K562 treated with DMSO at 1 percent for 24 hours (cell line): Measurements from ENCODE around the gene FLNC. TPM values are rescaled to one million over a fixed set of nuclear protein-coding genes. Genes with fewer than 3 reads are reported as not detected.

ENCODE experiments used
- total RNA-seq: library from RNA; unstranded; fragments of 300-600 nt; gene quantifications from 2 replicates; pipeline ENCODE4 v1.2.3, GENCODE V29; 2022; ENCODE audit warnings: low read depth; ENCODE audit not compliant: insufficient read depth

The FLNC gene, protein sequence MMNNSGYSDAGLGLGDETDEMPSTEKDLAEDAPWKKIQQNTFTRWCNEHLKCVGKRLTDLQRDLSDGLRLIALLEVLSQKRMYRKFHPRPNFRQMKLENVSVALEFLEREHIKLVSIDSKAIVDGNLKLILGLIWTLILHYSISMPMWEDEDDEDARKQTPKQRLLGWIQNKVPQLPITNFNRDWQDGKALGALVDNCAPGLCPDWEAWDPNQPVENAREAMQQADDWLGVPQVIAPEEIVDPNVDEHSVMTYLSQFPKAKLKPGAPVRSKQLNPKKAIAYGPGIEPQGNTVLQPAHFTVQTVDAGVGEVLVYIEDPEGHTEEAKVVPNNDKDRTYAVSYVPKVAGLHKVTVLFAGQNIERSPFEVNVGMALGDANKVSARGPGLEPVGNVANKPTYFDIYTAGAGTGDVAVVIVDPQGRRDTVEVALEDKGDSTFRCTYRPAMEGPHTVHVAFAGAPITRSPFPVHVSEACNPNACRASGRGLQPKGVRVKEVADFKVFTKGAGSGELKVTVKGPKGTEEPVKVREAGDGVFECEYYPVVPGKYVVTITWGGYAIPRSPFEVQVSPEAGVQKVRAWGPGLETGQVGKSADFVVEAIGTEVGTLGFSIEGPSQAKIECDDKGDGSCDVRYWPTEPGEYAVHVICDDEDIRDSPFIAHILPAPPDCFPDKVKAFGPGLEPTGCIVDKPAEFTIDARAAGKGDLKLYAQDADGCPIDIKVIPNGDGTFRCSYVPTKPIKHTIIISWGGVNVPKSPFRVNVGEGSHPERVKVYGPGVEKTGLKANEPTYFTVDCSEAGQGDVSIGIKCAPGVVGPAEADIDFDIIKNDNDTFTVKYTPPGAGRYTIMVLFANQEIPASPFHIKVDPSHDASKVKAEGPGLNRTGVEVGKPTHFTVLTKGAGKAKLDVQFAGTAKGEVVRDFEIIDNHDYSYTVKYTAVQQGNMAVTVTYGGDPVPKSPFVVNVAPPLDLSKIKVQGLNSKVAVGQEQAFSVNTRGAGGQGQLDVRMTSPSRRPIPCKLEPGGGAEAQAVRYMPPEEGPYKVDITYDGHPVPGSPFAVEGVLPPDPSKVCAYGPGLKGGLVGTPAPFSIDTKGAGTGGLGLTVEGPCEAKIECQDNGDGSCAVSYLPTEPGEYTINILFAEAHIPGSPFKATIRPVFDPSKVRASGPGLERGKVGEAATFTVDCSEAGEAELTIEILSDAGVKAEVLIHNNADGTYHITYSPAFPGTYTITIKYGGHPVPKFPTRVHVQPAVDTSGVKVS (N-terminal part only)
- total RNA-seq = 100 and 107 TPM in 2 replicates

GRCh38 chr7:128830231-128831177, at the start of gene FLNC:
Gene FLNC, plus strand, starts transcription at chr7:128830406. Its CDS starts 232 bp downstream, at chr7:128830638.

DNA sequence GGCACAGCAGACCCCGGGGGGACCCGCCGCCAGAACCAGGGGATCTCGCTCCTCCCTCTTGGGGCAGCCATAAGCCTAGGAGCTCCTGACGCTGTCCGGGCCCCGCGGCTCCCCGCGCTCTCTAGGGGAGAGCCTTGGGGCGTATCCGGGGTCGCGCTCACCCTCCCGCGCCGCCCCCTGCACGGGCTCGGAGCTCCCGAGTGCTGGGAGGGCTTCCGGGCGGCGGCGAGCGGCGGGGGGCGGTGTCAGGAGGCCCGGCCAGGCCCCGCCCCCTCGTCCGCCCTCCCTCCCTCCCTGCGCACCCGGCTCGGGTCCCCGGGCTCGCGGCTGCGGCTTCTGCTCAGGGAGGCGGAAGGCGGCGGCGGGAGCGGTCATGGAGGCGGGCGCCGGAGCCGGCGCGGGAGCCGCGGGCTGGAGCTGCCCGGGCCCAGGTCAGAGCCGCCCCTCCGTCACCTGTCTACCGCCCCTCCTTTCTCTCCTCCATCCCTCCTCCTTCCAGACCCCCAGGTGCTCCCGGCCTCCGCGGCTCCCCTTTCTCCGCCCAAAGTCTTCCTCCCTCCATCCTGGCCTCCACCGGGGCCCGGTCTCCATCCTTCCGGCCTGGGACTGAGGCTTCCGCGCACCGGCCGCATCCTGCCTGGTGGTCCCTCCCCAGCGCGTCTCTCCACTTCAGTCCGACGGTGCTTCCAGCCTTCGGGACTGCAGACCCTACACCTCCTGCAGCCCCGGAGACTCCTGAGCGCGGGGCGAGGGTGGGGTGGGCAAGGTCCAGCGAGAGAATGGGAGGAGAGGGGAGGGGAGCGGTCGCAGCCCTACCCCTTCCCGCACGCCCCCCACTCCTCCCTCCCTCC, 38.9 kb upstream of the FLNC start, which contains the start of gene CCDC136:
TSS of gene CCDC136 (plus strand) at position 848 of the 851 bp plus-strand sequence. CDS start 444 bp downstream, outside the sequence.

GRCh38 chr7:128862571-128863432, 32.6 kb downstream of the FLNC start, which contains the start of gene ATP6V1F:
Gene ATP6V1F, plus strand, starts transcription at chr7:128862856. Its CDS starts 49 bp downstream, at chr7:128862905.

Other genes starting within 250 kb of the FLNC start
- gene GARIN1A, start 158.1 kb upstream of the FLNC start, total RNA-seq = 0.23 and 0.75 TPM in 2 replicates
- 127 and 138 TPM in 2 replicates for gene CALU, start 91.0 kb upstream of the FLNC start, total RNA-seq
- not detected in 2 replicates for gene OPN1SW, start 54.6 kb upstream of the FLNC start, total RNA-seq
- 34.8 and 36.9 TPM in 2 replicates for gene CCDC136, start 38.4 kb upstream of the FLNC start, total RNA-seq
- gene ATP6V1F, start 32.5 kb downstream of the FLNC start, total RNA-seq = 724 and 792 TPM in 2 replicates
- gene KCP, start 80.3 kb downstream of the FLNC start, total RNA-seq = 0.15 TPM in 1 of 2 replicates, not detected in the other
- not detected in 2 replicates for gene IRF5, start 107.5 kb downstream of the FLNC start, total RNA-seq
- gene TNPO3, start 224.7 kb downstream of the FLNC start, total RNA-seq = 77.7 and 79.3 TPM in 2 replicates